Mucosa of descending colon (tissue), 3 donors: ENCODE results near the gene CAMSAP1. TPM values are rescaled to one million over a fixed set of nuclear protein-coding genes. Genes with fewer than 3 reads are reported as not detected.

ENCODE experiments used
- ATAC-seq: fragments of 200-7000 bp; cut with Tn5 transposase; one replicate; pipeline ENCODE4 v1.9.1; 2020; ENCODE audit warnings: mild to moderate bottlenecking, moderate library complexity
- DNase-seq, 3 donors: peaks; one replicate each; pipeline ENCODE4 v3.0.0-alpha.2; 2020
- H3K36me3 ChIP-seq: fragments of 200-600 bp; one replicate; pipeline ENCODE4 v1.8.0; 2021; ENCODE audit warnings: low read depth, mild to moderate bottlenecking
- H3K4me1 ChIP-seq: fragments of 200-600 bp; one replicate; pipeline ENCODE4 v1.8.0; 2021; ENCODE audit warnings: low read depth, mild to moderate bottlenecking
- H3K4me3 ChIP-seq: fragments of 200-600 bp; one replicate; pipeline ENCODE4 v1.8.0; 2021; ENCODE audit warnings: mild to moderate bottlenecking
- H3K9me3 ChIP-seq: fragments of 200-600 bp; one replicate; pipeline ENCODE4 v1.8.0; 2021; ENCODE audit warnings: mild to moderate bottlenecking
- CTCF ChIP-seq: fragments of 200-600 bp; IDR thresholded peaks from one replicate; pipeline ENCODE4 v1.8.0; 2022; ENCODE audit warnings: antibody characterized with exemption, mild to moderate bottlenecking
- intact Hi-C, 2 donors: fragments of 100-400 bp; cut with DNase I in 1 of 2; cut with micrococcal nuclease in 1 of 2; formaldehyde crosslinking; loops; one replicate each; pipeline versions ENCODE4 v1.11.0 to v1.11.1; 2022; cut with DNase I, micrococcal nuclease
- total RNA-seq, 3 donors: library from RNA; stranded (reverse); fragmentation: NEBNext Ultra II Directional in 2 of 3; extraction: Animal tissue kit (Norgen Biotek cat#: 25700) in 2 of 3; gene quantifications; one replicate each; pipeline versions ENCODE4 v1.2.1 to v1.2.4, GENCODE V29; 2021 to 2023
- donor health status: DM: no; HTN: no; CAD: no; lungs with moderate emphysema.
- donor health status: DM: no; HTN: no; CAD: no.
- donor health status: DM: no; HTN: yes; CAD: no.

CAMSAP1 gene
- total RNA-seq, 3 donors from 2014 or later = 11.5 to 37.8 (median 14.3) TPM

- DNase-seq = no peak
- H3K36me3 ChIP-seq = no peaks in the 10 kb centered on the region
- no peak for ATAC-seq
- TF ChIP-seq CTCF = no peak
- no peak overlapping the region for H3K4me3 ChIP-seq
- H3K9me3 ChIP-seq = no peaks in the 10 kb centered on the region
- no peaks in the 10 kb centered on the region for H3K4me1 ChIP-seq
- intact Hi-C loops = no loop called here
These were observed 85.0 kb downstream of the CAMSAP1 start for GRCh38 chr9:135822374-135822755.

GRCh38 chr9:135821733-135822373, 85.5 kb downstream of the CAMSAP1 start:
- Histone ChIP-seq H3K9me3 (no peaks in the 10 kb centered on the region), H3K4me3 (no peak overlapping the region), H3K4me1 (no peaks in the 10 kb centered on the region), H3K36me3 (no peaks in the 10 kb centered on the region)
- TF ChIP-seq CTCF = no peak
- intact Hi-C loops = no loop called here
- ATAC-seq = no peak
- no peak for DNase-seq

GRCh38 chr9:135821116-135821515, 86.2 kb downstream of the CAMSAP1 start:
- DNase-seq = no peak
- Histone ChIP-seq H3K4me3 (no peak overlapping the region), H3K36me3 (no peaks in the 10 kb centered on the region), H3K9me3 (no peaks in the 10 kb centered on the region), H3K4me1 (no peaks in the 10 kb centered on the region)
- TF ChIP-seq CTCF = no peak
- ATAC-seq = no peak
- intact Hi-C loops = no loop called here

GRCh38 chr9:135820661-135821060, 86.7 kb downstream of the CAMSAP1 start:
- ATAC-seq = no peak
- no peak for DNase-seq
- no peak for TF ChIP-seq CTCF

GRCh38 chr9:135819905-135820304, 87.4 kb downstream of the CAMSAP1 start:
- intact Hi-C loops = no loop called here
- Histone ChIP-seq H3K9me3 (no peaks in the 10 kb centered on the region), H3K4me1 (no peaks in the 10 kb centered on the region), H3K36me3 (no peaks in the 10 kb centered on the region), H3K4me3 (no peak overlapping the region)
- DNase-seq (no peak), ATAC-seq (no peak)
- TF ChIP-seq CTCF = no peak

More at GRCh38 chr9:135820661-135821060, 86.7 kb downstream of the CAMSAP1 start:
- no peaks in the 10 kb centered on the region for H3K36me3 ChIP-seq
- H3K4me1 ChIP-seq = no peaks in the 10 kb centered on the region
- no peaks in the 10 kb centered on the region for H3K9me3 ChIP-seq
- H3K4me3 ChIP-seq = no peak overlapping the region
- intact Hi-C loops = no loop called here
